GM18951 (cell line): Measurements from ENCODE around the gene PCDHGA6.
"Not testable (repeated sequence)": the region's sequence is repeated elsewhere in the genome, so short reads cannot be mapped to it uniquely, and the experiment has no call there.

Source experiments
- POLR2A ChIP-seq: IDR thresholded peaks from 4 replicates; pipeline ENCODE4 v1.6.1; 2011; ENCODE audit warnings: mild to moderate bottlenecking; ENCODE audit not compliant: insufficient read length, insufficient read depth; ENCODE audit errors: extremely low read depth
- in situ Hi-C: fragments of 300-500 bp; cut with MboI; formaldehyde crosslinking; loops from one replicate; pipeline ENCODE4 v1.12.0; 2022; ENCODE audit warnings: low sequenced_read_pairs, mixed read lengths, inconsistent platforms; ENCODE audit not compliant: unreplicated experiment

The PCDHGA6 gene

DNA sequence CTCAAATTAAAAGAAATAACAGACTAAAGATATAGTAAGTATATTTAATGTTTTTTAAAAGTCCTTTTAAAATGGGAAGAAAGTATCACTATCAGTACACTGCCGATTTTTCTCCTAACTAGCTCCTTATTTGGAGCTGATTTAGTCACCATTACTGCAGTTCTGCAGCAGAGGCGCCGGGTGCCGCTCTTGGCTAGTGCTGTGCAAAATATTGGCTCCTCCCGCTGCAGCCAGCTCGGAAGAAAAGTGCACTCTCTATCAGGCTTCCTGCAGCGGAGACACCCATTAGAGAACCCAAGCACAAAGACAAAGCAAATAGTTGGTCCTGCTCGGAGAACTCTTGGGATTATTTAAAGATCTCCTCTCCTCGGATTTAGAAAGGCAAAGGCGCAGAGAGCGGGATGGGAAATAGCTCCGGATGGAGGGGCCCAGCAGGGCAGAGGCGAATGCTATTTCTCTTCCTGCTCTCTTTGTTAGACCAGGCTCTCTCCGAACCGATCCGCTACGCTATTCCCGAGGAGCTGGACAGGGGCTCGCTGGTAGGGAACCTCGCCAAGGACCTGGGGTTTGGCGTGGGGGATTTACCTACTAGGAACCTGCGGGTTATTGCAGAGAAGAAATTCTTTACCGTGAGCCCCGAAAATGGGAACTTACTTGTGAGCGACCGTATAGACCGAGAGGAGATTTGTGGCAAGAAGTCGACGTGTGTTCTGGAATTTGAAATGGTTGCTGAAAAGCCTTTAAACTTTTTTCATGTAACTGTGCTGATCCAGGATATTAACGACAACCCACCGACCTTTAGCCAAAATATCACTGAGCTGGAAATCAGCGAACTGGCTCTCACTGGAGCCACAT, 3.5 kb upstream of the PCDHGA6 start, which contains the start of gene PCDHGB3:
Gene PCDHGB3 (plus strand): TSS at position 249 of the 855 bp plus-strand sequence. CDS start 153 bp downstream, at position 402.
- in situ Hi-C loops = no loop called here
- TF ChIP-seq POLR2A = no peak

- no peak for TF ChIP-seq POLR2A
- in situ Hi-C loops = no loop called here
These were observed 1.9 kb upstream of the PCDHGA6 start for GRCh38 chr5:141371572-141372475.

- no peak for TF ChIP-seq POLR2A
- in situ Hi-C loops = no loop called here
These were observed 936 bp downstream of the PCDHGA6 start for GRCh38 chr5:141374627-141375026.

DNA sequence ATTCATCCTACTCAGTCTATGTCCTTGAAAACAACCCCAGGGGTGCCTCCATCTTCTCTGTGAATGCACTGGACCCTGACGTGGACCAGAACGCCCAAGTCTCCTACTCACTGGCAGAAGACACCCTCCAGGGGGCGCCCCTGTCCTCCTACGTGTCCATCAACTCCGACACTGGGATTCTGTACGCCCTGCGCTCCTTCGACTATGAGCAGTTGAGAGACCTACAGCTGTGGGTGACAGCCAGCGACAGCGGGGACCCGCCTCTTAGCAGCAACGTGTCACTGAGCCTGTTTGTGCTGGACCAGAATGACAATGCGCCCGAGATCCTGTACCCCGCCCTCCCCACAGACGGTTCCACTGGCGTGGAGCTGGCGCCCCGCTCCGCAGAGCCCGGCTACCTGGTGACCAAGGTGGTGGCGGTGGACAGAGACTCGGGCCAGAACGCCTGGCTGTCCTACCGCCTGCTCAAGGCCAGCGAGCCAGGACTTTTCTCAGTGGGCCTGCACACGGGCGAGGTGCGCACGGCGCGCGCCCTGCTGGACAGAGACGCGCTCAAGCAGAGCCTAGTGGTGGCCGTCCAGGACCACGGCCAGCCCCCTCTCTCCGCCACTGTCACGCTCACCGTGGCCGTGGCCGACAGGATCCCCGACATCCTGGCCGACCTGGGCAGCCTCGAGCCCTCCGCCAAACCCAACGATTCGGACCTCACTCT, 1.9 kb downstream of the PCDHGA6 start:
- in situ Hi-C loops = not testable (repeated sequence)

- TF ChIP-seq POLR2A = no peak
- in situ Hi-C loops = no loop called here
These were observed 9.0 kb downstream of the PCDHGA6 start, which contains the start of gene PCDHGA7 for GRCh38 chr5:141382469-141383294. PCDHGA7 (plus strand) TSS chr5:141382742; CDS start chr5:141382900, 158 bp downstream.

DNA sequence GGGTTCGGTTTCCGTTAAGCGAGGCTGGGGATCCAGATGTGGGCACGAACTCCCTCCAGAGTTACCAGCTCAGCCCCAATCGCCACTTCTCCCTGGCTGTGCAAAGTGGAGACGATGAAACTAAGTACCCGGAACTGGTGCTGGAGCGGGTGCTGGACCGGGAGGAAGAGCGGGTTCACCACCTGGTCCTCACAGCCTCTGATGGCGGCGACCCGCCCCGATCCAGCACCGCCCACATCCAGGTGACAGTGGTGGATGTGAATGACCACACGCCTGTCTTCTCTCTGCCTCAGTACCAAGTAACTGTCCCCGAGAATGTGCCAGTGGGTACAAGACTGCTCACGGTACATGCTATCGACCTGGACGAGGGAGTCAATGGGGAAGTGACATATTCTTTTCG, 9.7 kb downstream of the PCDHGA6 start:
- in situ Hi-C loops = no loop called here
- no peak for TF ChIP-seq POLR2A

DNA sequence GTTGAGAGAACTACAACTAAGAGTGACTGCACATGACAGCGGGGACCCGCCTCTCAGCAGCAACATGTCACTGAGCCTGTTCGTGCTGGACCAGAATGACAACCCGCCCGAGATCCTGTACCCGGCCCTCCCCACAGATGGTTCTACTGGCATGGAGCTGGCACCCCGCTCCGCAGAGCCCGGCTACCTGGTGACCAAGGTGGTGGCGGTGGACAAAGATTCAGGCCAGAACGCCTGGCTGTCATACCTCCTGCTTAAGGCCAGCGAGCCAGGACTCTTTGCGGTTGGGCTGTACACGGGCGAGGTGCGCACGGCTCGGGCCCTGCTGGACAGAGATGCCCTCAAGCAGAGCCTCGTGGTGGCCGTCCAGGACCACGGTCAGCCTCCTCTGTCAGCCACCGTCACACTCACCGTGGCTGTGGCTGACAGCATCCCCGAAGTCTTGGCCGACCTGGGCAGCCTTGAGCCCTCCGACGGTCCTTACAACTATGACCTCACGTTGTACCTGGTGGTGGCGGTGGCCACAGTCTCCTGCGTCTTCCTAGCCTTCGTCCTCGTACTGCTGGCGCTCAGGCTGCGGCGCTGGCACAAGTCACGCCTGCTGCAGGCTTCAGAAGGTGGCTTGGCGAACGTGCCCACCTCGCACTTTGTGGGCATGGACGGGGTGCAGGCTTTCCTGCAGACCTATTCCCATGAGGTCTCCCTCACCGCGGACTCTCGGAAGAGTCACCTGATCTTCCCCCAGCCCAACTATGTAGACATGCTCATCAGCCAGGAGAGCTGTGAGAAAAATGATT, 11.0 kb downstream of the PCDHGA6 start:
- TF ChIP-seq POLR2A = no peak
- in situ Hi-C loops = no loop called here

GRCh38 chr5:141387557-141388311, 14.0 kb downstream of the PCDHGA6 start, which contains the start of gene PCDHGB4:
PCDHGB4 (plus strand) TSS chr5:141387698; CDS start chr5:141387885, 187 bp downstream.
- in situ Hi-C loops = not testable (repeated sequence)

GRCh38 chr5:141388661-141389060, 15.0 kb downstream of the PCDHGA6 start:
- in situ Hi-C loops = no loop called here
- no peak for TF ChIP-seq POLR2A

DNA sequence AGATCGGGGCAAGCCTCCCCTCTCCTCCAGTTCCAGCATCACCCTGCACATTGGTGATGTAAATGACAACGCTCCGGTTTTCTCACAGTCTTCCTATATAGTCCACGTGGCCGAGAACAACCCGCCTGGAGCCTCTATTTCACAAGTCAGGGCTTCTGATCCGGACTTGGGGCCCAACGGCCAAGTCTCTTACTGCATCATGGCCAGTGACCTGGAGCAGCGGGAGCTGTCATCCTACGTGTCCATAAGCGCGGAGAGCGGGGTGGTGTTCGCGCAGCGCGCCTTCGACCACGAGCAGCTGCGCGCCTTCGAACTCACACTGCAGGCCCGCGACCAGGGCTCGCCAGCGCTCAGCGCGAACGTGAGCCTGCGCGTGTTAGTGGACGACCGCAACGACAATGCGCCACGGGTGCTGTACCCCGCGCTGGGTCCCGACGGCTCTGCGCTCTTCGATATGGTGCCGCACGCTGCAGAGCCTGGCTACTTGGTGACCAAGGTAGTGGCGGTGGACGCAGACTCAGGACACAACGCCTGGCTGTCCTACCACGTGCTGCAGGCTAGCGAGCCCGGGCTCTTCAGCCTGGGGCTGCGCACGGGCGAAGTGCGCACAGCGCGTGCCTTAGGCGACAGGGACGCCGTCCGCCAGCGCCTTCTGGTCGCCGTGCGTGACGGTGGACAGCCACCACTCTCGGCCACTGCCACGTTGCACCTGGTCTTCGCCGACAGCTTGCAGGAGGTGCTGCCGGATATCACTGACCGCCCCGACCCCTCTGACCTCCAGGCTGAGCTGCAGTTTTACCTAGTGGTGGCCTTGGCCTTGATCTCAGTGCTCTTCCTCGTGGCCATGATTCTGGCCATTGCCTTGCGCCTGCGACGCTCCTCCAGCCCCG, 15.7 kb downstream of the PCDHGA6 start:
- in situ Hi-C loops = no loop called here
- no peak for TF ChIP-seq POLR2A
